ENCODE results near the gene CCDC51. TPM values are rescaled to one million over a fixed set of nuclear protein-coding genes. Genes with fewer than 3 reads are reported as not detected.
A peak's percentile ranks its signal among the peaks of the same experiment; 100 is the strongest.

CCDC51 gene
- total and polyA plus RNA-seq, 2 donors (not counting 3 experiments of a cell fraction or from before 2014, with no cell fraction given), result 11.2 to 11.3 TPM

DNA sequence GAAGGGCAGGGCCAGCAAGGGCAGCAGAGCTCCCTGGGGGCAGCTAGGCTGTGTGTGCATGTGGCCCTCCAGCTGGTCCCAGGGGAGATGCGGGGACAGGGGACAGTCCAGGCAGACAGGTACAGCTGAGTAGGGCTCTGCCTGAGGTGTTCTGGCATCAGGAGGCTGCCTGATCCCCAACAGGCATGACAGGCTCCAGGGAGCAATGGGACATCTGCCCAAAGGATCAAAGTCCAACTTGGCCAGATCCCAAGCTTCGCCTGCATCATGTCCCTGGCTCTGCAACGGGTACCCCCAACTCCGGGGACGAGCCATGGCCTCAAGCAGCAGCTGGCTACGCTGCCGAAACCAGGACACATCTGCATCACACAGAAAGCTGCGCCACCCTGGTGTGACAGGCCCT, 28.4 kb upstream of the CCDC51 start:
- H3K9me3 ChIP-seq (replicated peaks; ENCODE audit: control insufficient read depth, insufficient read depth, low read length), result no peaks in the 10 kb centered on the region
- H2AFZ ChIP-seq (ENCODE audit: low read depth, low read length), result no peak overlapping the region
- POLR2A ChIA-PET, result no interaction called here
- FAIRE-seq (no peak), DNase-seq (ENCODE audit: low read depth, low spot score) (no peak)
- H3K4me1 ChIP-seq (ENCODE audit: control insufficient read depth, extremely low read depth, insufficient read depth, low read length), result peaks cover 31% of the 10 kb centered on the region
- H3K9ac ChIP-seq (replicated peaks; ENCODE audit: extremely low read depth, insufficient read depth, low read length), result no peak overlapping the region
- TF ChIP-seq POLR2A (IDR thresholded peaks at IDR 0.05; ENCODE audit: low read depth, low read length), result peak; percentile 36
- no peak for TF ChIP-seq JUN (IDR thresholded peaks at IDR 0.05; ENCODE audit: borderline replicate concordance, insufficient read depth, insufficient read length, low read depth)
- peak; percentile 19 for TF ChIP-seq POLR2AphosphoS5 (IDR thresholded peaks at IDR 0.05; ENCODE audit: insufficient read depth, low read depth, low read length)
- TF ChIP-seq FOS (IDR thresholded peaks at IDR 0.05; ENCODE audit: borderline replicate concordance, insufficient read depth, low read length), result no peak
- no TSS peak for BruUV-seq (replicated peaks)
- CTCF ChIA-PET, result interaction anchor here (1.2 to 6.2 kb wide), 2 partner anchors 32 to 81 kb away, joined by 3 to 63 read pairs; no protein-coding TSS in a partner anchor
- no peak overlapping the region for H3K4me3 ChIP-seq (replicated peaks in 1 of 3; ENCODE audit: insufficient read depth in 1 of 3, low read depth in 1 of 3, low read length in 3 of 3)
- intact Hi-C loops (cut with micrococcal nuclease) (no loop called here), dilution Hi-C loops (cut with MboI; ENCODE audit: extremely low pct_ligation_motif_present, low sequenced_read_pairs) (no loop called here)
- peaks cover 0 to 34% of the 10 kb centered on the region in 2 experiments for H3K36me3 ChIP-seq (ENCODE audit: control insufficient read depth in 2 of 2, extremely low read depth in 1 of 2, insufficient read depth in 2 of 2, low read length in 2 of 2)
- H3K9me1 ChIP-seq (replicated peaks; ENCODE audit: control insufficient read depth, extremely low read depth, insufficient read depth, low read length), result no peaks in the 10 kb centered on the region
- H3K4me2 ChIP-seq (ENCODE audit: insufficient read depth, low read length), result no peak overlapping the region
- peaks cover 59% of the 10 kb centered on the region for H3K79me2 ChIP-seq (ENCODE audit: control insufficient read depth, insufficient read depth, low read length)
- no peak overlapping the region for H3K27ac ChIP-seq (ENCODE audit: insufficient read depth, low read depth, low read length)
- no peaks in the 10 kb centered on the region for H4K20me1 ChIP-seq (replicated peaks; ENCODE audit: control insufficient read depth, extremely low read depth, insufficient read depth, low read length)
- no peaks in the 10 kb centered on the region for H3K27me3 ChIP-seq (ENCODE audit: control insufficient read depth in 2 of 2, insufficient read depth in 2 of 2, low read length in 2 of 2)

- Histone ChIP-seq H3K4me1 (ENCODE audit: control insufficient read depth, extremely low read depth, insufficient read depth, low read length) (peaks cover 28% of the 10 kb centered on the region), H2AFZ (ENCODE audit: low read depth, low read length) (no peak overlapping the region), H4K20me1 (replicated peaks; ENCODE audit: control insufficient read depth, extremely low read depth, insufficient read depth, low read length) (no peaks in the 10 kb centered on the region), H3K4me2 (ENCODE audit: insufficient read depth, low read length) (peak overlapping the region; percentile 70), H3K9ac (replicated peaks; ENCODE audit: extremely low read depth, insufficient read depth, low read length) (peak overlapping the region; percentile 96), H3K27ac (ENCODE audit: insufficient read depth, low read depth, low read length) (peak overlapping the region; percentile 98), H3K4me3 (replicated peaks in 1 of 3; ENCODE audit: insufficient read depth in 1 of 3, low read depth in 1 of 3, low read length in 3 of 3) (no peak overlapping the region), H3K9me3 (replicated peaks; ENCODE audit: control insufficient read depth, insufficient read depth, low read length) (no peaks in the 10 kb centered on the region), H3K27me3 (ENCODE audit: control insufficient read depth in 2 of 2, insufficient read depth in 2 of 2, low read length in 2 of 2) (no peaks in the 10 kb centered on the region), H3K79me2 (ENCODE audit: control insufficient read depth, insufficient read depth, low read length) (peaks cover 56% of the 10 kb centered on the region), H3K9me1 (replicated peaks; ENCODE audit: control insufficient read depth, extremely low read depth, insufficient read depth, low read length) (no peaks in the 10 kb centered on the region), H3K36me3 (ENCODE audit: control insufficient read depth in 2 of 2, extremely low read depth in 1 of 2, insufficient read depth in 2 of 2, low read length in 2 of 2) (peaks cover 0 to 34% of the 10 kb centered on the region in 2 experiments)
- intact Hi-C loops (cut with micrococcal nuclease) (no loop called here), dilution Hi-C loops (cut with MboI; ENCODE audit: extremely low pct_ligation_motif_present, low sequenced_read_pairs) (no loop called here)
- DNase-seq (ENCODE audit: low read depth, low spot score) (no peak), FAIRE-seq (peak; percentile 18)
- CTCF ChIA-PET, result interaction anchor here (1.3 to 6.2 kb wide), 3 partner anchors 32 to 82 kb away, joined by 6 to 63 read pairs (median 6); partner anchors contain the start of gene SHISA5
- no peak for TF ChIP-seq FOS (IDR thresholded peaks at IDR 0.05; ENCODE audit: borderline replicate concordance, insufficient read depth, low read length)
- TF ChIP-seq POLR2A (IDR thresholded peaks at IDR 0.05; ENCODE audit: low read depth, low read length), result peak; percentile 22
- no peak for TF ChIP-seq JUN (IDR thresholded peaks at IDR 0.05; ENCODE audit: borderline replicate concordance, insufficient read depth, insufficient read length, low read depth)
- TF ChIP-seq POLR2AphosphoS5 (IDR thresholded peaks at IDR 0.05; ENCODE audit: insufficient read depth, low read depth, low read length), result no peak
- no peak for TF ChIP-seq EZH2 (IDR thresholded peaks at IDR 0.05; ENCODE audit: borderline replicate concordance, low read depth, low read length, severe bottlenecking)
- TF ChIP-seq GATA2 (IDR thresholded peaks at IDR 0.05; ENCODE audit: insufficient read depth, insufficient read length, low read depth, low read length), result no peak
- POLR2A ChIA-PET, result no interaction called here
- BruUV-seq (replicated peaks), result no TSS peak
These were observed 27.8 kb upstream of the CCDC51 start for GRCh38 chr3:48467473-48468267.
